C4-2B (cell line): ENCODE results near the gene PCDHB4.
"Not testable (repeated sequence)": the region's sequence is repeated elsewhere in the genome, so short reads cannot be mapped to it uniquely, and the experiment has no call there.

Source experiments
- H3K27ac ChIP-seq: fragments of 450-650 bp; 2 replicates; pipeline ENCODE4 v1.5.1; 2017
- CTCF ChIP-seq: fragments of 450-650 bp; conservative IDR thresholded peaks from 2 replicates; pipeline ENCODE4 v1.5.1; 2017; ENCODE audit warnings: mild to moderate bottlenecking
- ZFX ChIP-seq: fragments of 450-650 bp; IDR thresholded peaks from 2 replicates; pipeline ENCODE4 v1.6.1; 2017

The PCDHB4 gene

GRCh38 chr5:141100243-141100805 is 21.3 kb upstream of the PCDHB4 start, which contains the start of gene PCDHB3:
Gene PCDHB3, plus strand, starts transcription at chr5:141100473. Its CDS starts 177 bp downstream, at chr5:141100650.
- TF ChIP-seq CTCF (peak; percentile 85), ZFX (no peak)
- no peak within 1 kb of the TSS for H3K27ac ChIP-seq

DNA sequence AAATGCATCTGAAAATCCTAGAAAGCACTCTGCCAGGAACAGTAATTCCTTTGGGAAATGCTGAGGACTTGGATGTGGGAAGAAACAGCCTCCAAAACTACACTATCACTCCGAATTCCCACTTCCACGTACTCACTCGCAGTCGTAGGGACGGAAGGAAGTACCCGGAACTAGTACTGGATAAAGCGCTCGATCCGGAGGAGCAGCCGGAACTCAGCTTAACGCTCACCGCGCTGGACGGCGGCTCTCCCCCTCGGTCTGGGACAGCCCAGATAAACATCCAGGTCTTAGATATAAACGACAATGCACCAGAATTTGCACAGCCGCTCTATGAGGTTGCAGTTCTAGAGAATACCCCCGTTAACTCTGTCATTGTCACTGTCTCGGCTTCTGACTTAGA is 20.6 kb upstream of the PCDHB4 start:
- H3K27ac ChIP-seq = no peak overlapping the region
- TF ChIP-seq ZFX (no peak), CTCF (no peak)

DNA sequence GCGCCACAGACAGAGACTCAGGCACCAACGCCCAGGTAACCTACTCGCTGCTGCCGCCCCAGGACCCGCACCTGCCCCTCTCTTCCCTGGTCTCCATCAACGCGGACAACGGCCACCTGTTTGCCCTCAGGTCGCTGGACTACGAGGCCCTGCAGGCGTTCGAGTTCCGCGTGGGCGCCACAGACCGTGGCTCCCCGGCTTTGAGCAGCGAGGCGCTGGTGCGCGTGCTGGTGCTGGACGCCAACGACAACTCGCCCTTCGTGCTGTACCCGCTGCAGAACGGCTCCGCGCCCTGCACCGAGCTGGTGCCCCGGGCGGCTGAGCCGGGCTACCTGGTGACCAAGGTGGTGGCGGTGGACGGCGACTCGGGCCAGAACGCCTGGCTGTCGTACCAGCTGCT is 19.5 kb upstream of the PCDHB4 start:
- H3K27ac ChIP-seq = not testable (repeated sequence)

GRCh38 chr5:141102471-141102870 is 19.1 kb upstream of the PCDHB4 start:
- H3K27ac ChIP-seq = not testable (repeated sequence)

- TF ChIP-seq ZFX (no peak), CTCF (no peak)
These were observed 16.3 kb upstream of the PCDHB4 start for GRCh38 chr5:141105350-141105749.

GRCh38 chr5:141119250-141119649 is 2.4 kb upstream of the PCDHB4 start:
- TF ChIP-seq CTCF (no peak), ZFX (no peak)
- no peak overlapping the region for H3K27ac ChIP-seq

More at GRCh38 chr5:141105350-141105749, 16.3 kb upstream of the PCDHB4 start:
- H3K27ac ChIP-seq = no peak overlapping the region

- TF ChIP-seq ZFX (no peak), CTCF (no peak)
- no peak overlapping the region for H3K27ac ChIP-seq
These were observed 367 bp downstream of the PCDHB4 start for GRCh38 chr5:141121985-141122384.

- not testable (repeated sequence) for H3K27ac ChIP-seq
These were observed 1.9 kb downstream of the PCDHB4 start for GRCh38 chr5:141123396-141124135.

DNA sequence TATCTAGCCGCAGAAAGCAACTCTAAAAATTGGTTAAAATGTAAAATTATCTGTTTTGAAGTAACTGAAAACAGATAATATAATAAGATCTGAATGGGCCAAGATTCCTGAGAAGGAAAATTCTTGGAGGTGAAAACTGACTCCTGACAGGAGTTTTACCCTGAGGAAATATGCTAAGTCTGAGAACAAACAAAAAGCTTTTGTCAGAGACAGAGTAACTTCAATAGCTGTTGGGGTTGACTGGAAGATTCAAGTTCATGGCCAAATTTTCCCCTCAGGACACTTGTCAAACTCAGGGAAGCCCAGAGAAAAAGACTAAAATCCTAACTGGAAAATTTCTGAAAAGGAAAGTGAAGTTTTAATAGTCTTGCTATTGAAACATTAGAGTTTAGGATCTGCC is 5.7 kb downstream of the PCDHB4 start:
- H3K27ac ChIP-seq = no peak overlapping the region
- TF ChIP-seq CTCF = no peak
- TF ChIP-seq ZFX = no peak
